ENCODE measurements around the gene ERGIC3.

ERGIC3 gene

DNA sequence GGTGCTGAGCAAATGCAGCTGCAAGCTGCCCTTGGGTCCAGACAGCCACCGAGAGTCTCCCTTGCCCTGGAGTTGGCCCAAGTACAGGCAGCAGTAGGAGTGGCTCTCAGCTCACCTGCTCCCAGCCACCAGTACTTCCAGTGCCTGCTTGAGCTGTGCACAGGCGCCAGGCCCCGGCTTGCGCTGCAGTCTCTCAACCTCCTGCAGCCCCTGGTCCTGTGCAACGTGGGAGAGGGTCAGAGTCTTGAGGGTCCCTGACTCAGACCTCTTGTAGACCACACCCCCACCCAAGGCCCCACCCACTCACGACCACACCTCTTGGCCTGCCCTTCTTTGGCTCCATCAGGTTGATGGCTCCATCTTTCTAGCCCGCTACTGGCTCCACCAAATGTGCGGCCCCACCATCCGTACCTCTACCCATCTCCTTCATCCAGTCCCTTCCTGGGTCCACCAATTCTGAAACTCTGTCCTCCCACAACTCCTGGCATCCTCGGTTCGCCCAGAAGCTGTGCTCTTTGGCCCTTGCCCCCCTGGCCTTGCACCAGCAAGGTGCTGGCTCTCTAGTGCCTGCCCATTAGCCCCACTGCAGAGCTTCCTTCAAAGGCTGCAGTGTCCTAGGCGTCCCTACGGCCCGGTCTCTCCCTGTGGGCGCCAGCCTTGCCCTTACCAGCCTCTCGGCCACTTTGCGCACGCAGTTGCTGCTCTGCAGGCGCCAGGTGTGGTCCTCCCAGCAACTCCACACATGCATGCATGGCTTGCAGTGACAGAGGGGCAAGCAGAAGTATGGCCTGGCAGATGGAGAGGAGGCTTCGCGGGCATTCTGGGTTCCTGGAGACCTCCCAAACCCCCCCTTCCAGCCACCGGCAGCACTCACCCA, 57.3 kb downstream of the ERGIC3 start:
- no peak for DNase-seq (ENCODE audit: low read depth in 3 of 3)

DNA sequence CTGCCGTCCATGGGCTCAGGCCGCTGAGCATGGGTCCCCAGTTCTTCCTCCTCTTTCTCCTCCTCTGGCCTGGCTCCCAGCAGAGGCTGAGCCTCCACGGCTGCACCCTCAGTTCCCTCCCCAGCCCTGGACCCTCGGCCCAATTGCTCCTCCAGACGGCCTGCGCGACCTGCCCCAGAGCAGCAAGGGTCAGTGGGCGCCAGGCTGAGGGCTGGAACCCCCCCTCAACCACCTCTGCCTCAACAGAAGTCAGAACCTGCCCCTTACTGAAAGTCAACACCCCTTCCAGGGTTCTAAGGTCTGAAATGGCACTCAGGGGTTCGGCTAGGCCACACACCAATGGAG, 57.9 kb downstream of the ERGIC3 start:
- DNase-seq (ENCODE audit: low read depth in 3 of 3), result no peak

DNA sequence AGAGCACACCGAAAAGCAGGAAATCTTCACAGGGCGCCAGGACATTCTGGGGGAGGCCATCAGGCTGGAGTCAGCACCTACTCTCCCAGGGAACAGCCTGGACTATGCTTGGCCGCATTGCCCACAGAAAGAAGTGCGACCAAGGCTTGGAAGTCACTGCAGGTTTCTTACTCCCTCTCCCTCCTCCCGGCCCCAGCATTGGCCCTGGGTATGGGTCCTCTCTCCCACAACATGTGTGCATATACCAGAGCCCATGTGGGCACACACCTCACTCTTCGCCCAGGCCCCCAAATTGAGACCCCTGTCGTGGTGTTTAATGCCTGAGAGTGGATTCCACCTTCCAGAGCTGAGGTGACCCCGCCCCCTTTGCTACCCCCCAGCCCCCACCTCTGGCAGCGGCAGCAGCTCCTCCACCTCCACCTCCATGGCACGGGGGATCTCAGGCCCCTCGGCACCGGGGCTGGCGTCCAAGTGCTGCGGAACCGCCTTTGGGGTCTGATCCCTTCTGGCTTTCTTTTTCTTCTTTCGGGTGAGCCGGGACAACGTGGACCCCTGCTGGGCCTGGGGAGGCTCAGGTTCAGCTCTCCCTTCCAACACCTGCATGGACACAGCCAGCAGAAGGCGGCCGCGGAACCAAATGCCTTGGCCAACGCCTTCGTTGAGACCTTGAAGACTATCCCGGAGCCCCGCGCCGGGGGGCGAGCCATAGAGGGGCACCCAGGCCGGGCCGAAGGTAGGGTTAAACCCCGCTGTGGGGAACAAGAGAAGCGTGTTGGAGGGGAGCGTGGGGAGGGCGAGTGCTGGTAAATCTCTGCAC, 58.5 kb downstream of the ERGIC3 start:
- DNase-seq (ENCODE audit: low read depth in 3 of 3), result no peak

DNA sequence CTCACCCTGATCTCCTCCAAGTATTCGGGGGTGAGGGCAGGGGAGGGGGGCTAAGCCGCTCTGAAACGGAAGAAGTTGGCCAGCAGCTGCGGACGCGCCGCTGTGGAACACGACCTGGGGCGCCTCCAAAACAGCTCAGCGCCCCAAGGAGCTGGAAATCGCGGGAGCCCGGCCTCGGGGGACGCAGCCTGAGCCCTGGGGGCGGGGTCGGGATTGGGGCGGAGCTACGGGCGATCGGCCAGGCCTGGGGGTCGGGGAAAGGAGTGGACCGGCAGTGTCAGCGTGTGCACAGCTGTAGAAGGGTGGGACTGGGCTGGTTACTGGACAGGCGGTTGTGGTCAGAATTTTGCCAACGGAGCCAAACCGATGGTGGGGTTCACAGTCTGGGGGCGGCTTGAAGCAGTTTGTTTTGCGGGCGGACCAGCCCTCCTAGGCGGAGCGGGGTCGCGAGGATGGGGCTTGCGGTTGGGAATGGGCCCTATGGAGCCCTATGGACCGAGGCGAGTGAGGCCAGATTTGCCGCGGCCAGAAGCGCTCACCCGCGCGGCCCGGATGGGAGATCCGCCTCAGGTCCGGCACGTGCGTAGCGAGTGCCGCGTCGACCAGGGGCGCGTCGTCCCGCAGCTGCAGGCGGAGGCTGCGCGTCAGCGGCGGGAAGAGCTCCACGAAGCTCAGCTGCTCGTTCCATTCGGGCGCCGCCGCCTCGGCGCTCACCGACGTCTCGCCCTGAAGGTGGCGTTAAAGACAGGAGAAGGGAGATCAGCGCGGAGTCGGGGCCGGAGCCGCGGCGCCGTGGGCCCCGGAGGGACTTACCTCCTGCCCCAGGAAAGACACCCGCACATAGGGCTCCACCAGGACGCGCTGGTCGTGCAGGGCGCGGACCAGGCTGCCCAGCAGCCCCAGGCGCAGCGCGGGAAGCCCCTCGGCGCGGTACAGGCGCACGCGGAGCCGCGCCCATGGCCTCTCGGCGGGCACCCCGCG, 59.4 kb downstream of the ERGIC3 start:
- peak; percentile 52 to 77 (median 59) for DNase-seq (ENCODE audit: low read depth in 3 of 3)

DNA sequence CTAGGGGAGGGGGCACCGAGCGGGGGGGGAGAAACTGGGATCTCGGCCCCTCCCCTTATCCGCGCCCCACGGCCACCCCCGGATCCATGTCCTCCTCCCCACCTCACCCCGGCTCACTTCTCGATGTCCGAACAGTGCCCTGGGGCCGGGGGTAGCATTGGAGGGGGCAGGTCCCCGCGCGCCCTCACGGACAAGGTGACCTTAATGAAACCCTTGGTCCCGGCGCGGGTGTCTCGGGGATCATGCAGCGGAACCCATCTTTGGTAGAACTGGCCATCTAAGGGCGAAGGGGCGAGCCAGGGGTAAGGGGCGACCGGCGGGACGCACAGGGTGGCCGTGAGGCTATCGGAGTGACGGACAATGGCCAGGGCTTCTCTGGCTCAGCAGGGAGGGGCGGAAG, 60.1 kb downstream of the ERGIC3 start:
- no peak for DNase-seq (ENCODE audit: low read depth in 3 of 3)

DNA sequence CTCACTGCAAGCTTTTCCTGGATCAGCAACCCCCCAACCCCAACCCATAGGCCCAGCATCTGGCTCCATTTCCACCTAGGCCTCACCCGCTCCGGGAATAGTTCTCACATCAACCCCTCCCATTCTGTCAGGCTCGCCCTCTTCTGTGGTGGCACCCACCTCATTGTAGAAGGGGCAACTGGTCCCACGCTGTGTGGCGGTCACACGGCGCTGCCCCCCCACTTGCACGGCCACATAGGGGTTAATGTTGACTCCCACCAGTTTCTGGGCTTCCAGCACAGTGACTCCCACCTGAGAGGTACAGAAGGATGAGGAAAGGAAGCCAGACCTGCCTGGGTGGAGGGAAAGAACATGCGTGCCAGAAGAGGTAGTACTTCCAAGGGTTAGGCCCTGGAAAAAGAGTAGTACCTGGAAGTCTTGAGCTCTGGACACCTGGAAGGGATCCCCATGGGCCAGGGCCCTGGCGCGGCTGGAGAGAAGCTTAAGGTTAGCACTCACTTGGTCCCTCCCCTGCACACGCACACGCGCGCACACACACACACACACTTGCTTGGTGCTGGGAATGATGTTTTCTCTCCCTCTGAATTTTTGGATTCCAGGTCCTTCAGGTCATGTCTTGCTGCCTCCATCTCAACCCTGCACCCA, 61.1 kb downstream of the ERGIC3 start:
- DNase-seq (ENCODE audit: low read depth in 3 of 3), result no peak

GRCh38 chr20:35603695-35604448, 62.0 kb downstream of the ERGIC3 start:
- no peak for DNase-seq (ENCODE audit: low read depth in 3 of 3)

DNA sequence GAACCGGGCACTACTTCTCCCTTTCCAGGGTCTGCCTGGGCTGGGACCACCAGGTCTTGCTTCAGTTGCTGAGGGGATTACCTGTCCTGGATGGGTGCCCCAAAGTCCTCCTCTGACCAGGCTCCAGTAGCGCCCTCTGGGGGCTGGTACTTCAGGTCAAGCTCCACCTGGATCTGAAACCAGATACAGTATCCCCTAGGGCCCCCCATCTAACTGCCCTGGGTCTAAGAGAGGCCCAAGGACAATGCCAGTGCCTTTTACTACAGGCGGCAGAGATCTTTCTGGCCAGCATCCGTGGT, 62.5 kb downstream of the ERGIC3 start:
- no peak for DNase-seq (ENCODE audit: low read depth in 3 of 3)

GRCh38 chr20:35606127-35606526, 64.2 kb downstream of the ERGIC3 start:
- no peak for DNase-seq (ENCODE audit: low read depth in 3 of 3)

Data from stimulated activated CD4-positive, alpha-beta T cell treated with anti-CD3 and anti-CD28 coated beads, TNF-alpha, amount 100 ng/mL, for 24 hours (primary cell).